Activated naive CD8-positive, alpha-beta T cell treated with anti-CD3 and anti-CD28 coated beads, Interleukin-2, amount 50 U/mL, for 16 hours (primary cell): ENCODE data around the gene MAPK8IP1.
"Not testable (repeated sequence)": the region's sequence is repeated elsewhere in the genome, so short reads cannot be mapped to it uniquely, and the experiment has no call there.

ENCODE experiments used
- DNase-seq: peaks from one replicate; pipeline ENCODE4 v3.0.0-alpha.2; 2020; ENCODE audit warnings: low read depth, low spot score

Gene MAPK8IP1

GRCh38 chr11:45889966-45890365 is 4.5 kb downstream of the MAPK8IP1 start:
- DNase-seq = no peak

DNA sequence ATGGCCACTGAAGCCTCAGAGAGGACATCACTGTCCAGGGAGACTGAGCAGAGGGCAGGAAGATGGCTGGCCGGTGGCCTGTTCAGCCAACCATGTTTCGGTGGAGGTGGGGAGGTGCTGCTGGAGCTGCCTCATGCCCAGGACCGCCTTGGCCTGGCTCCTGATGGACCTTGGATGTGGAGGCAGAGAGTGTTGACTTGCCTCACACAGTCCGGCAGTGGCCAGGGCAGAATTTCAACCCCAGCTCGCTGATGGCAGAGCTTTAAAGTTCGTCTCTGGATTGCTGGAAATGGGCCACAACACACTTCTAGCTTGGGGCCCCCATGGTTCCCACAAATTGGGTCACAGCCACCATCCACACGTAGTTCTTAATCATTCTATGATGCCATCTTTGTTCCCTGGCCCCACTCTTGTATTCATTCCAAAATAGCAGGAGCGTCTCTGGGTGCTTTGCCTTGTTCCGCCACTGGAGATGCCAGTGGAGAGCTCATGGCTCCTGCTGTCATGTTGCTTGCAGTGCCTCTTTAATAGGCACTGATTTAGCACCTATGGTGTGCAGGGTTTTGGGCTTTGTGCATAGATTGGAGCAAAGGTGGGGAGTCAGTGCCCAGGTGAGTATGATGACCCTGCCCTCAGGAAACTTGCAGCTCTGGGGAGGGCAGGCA is 5.6 kb downstream of the MAPK8IP1 start:
- no peak for DNase-seq

- no peak for DNase-seq
Measured at GRCh38 chr11:45892856-45893255, 7.4 kb downstream of the MAPK8IP1 start.

GRCh38 chr11:45894555-45895247 is 9.2 kb downstream of the MAPK8IP1 start:
- no peak for DNase-seq

DNA sequence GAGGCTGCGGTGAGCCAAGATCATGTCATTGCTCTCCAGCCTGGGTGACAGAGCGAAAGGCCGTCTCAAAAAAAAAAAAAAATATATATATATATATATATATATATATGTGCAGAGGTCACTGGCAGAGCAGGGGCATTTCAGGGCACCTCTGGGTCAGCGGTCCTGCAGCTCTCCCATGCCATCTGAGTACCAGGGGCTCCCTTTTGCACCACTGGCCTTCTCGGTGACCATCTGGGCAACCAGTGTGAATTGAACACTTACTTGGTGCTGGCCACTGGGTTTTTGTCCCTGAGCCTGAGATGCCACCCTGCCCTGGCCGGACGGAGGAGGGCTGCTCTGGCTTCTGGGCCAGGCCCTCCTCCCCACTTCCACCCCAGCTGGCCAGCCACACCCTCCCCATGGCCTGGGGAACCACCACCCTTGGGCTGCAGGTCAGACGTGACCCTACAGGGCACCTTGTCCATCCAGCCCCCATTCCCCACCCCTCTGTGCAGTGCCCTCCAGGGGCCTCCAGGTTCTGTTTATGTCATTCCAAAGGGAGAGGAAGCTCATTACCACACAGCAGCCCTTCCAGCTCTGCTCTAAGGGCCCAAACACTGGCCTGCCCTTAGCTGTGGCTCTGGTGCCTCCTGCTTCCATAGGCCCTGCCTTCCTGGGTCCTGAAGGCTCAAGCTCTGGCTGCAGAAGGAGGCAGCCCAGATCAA is 10.3 kb downstream of the MAPK8IP1 start:
- DNase-seq = no peak

DNA sequence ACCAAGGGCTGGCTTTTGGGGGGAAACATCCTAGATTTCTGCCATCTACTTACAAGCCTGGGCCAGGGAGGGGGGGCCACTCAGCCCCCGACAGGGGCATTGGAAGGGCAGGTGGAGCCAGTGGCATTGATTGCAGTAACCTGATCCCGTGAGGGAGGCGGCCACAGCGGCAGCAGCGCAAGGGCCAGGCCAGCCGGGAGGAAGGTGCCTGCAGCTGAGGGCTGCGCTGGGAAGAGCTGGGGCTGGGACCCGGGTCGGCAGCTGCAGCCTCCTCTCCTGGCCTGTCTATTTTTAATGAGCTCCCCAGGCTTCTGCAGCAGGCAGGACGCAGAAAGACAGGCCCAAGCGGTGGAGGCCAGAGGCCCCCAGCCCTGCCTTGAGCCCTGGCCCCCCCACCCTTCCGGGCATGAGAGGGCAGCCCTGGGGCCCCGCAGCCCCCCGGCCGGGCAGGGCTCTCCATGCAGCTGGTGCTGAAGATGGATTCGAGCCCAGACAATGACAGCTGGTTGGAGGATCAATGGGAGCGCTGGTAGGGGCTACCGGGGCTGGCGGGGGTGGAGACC is 11.1 kb downstream of the MAPK8IP1 start:
- DNase-seq = no peak

DNA sequence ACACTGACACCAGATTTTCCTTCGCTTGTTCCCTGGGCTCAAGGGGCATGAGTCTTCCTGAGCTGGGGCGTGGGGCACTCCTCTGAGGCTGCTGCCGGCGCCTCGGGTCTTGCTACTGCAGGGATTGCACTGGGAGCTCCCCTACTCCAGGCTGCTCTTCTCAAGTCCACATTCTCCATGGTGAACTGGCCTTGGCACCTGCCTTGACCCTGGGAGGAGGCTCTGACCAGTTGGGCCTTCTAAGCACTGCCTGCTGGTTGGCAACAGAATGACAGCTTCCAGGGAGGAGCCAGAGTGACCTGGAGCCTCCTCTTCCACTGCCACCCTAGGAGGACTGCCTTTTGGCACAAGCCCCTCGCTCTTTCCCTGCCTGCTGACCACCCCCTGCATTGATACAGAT is 12.1 kb downstream of the MAPK8IP1 start:
- no peak for DNase-seq

DNA sequence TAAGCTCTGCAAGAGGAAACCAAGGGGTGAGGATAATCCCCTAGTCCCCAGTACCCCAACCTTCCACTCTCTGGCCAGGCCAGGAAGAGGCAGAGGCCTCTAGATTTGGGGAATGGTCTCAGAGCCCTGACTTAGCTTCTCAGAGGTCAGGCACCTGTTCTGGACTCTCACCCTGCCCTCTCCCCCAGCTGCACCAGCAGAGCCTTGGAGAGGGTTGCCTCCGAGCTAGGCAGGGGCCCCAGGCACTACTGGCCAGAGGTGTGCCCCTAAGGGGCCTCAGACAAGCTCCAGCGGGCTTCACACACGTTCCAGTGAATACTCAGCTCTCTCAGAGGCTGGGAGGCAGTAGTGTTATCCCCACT is 13.6 kb downstream of the MAPK8IP1 start:
- no peak for DNase-seq

- DNase-seq = peak; percentile 42
Measured at GRCh38 chr11:45899448-45900174, 14.2 kb downstream of the MAPK8IP1 start.

DNA sequence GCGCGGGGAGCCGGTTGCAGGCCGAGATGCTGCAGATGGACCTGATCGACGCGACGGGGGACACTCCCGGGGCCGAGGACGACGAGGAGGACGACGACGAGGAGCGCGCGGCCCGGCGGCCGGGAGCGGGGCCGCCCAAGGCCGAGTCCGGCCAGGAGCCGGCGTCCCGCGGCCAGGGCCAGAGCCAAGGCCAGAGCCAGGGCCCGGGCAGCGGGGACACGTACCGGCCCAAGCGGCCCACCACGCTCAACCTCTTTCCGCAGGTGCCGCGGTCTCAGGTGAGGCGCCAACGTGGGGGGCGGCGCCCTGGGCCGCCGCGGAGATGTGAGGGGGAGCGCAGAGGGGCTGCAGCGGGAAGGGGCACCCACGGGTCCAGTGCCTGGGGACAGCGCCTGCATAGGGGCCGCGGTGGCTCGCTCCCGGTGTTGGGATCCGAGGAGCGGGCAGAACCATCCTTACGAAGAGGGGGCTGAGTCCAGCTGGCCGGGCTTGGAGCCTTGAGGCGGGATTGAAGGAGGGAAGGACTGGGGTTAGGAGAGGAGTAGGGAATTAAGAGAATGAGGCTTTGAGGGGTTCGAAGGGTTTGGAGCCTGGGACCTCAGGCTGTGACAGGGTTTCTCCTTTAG is 14.8 kb downstream of the MAPK8IP1 start:
- DNase-seq = not testable (repeated sequence)

DNA sequence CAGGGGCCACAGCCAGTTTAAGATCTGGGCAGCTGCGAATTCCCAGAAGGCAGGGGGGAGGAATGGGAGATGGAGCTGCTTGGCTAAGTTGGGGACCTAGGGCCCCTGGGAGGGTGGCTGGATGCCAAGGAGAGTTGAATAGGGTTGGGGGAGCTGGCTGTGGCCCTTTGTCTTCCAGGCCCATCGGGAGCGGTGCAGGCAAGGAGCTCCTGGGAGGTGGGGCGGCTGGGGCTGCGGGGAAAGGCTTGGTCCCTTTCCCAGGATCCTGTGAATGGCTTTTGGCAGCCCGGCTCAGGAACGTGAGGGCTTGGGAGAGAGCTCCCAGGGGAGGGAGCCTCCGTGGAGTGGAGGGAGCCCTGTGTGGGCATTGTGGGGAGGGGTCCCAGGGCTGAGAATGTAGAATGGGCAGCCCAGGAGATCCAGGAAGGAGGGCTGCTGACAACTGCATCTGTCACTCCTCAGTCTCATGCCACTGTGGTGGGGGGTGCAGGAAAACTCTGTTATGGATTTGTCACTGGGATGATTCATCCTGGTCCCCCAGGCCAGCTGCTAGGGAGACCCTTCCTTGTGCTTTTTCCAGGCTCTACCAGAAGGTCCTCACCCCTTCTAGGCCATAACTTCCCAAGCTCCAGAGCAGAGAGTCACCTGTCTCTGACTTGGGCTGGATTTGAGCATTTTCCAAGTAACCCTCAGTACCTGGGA is 15.6 kb downstream of the MAPK8IP1 start:
- DNase-seq = no peak

DNA sequence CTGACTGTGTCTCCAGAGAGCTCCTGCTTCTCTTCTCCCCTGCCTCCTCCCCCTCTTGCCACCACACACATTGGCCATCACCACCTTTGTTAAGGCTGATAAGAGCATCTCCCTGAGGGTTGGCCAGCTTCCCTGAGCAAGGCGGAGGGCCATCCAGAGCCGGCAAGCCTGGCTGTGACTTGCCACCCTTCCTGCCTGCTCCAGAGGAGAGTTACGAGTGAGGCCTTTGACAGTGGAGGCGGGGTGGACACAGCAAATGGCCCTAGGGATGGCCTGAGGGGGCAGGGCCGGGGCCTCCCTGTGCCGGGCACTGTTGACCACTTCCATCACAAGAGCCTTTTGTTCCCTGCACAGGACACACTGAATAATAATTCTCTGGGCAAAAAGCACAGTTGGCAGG is 16.2 kb downstream of the MAPK8IP1 start:
- no peak for DNase-seq

GRCh38 chr11:45902452-45903380 is 17.3 kb downstream of the MAPK8IP1 start:
- no peak for DNase-seq

GRCh38 chr11:45904309-45904915 is 19.0 kb downstream of the MAPK8IP1 start:
- DNase-seq = no peak

DNA sequence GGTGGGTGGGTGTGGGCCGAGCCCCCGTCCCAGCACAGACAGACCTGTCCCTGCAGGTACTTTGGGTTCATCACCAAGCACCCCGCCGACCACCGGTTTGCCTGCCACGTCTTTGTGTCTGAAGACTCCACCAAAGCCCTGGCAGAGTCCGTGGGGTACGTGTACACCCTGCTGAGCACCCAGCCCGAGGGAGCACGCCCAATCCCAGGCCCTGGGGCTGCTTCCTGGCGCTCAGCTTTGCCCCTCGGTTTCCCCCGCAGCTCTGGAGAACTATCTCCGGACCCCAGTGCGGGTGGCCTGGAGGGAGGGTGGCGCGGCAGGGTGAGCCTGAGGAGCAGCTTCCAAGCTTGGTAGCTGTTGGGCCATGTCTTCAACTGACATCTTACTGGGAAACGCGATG is 19.6 kb downstream of the MAPK8IP1 start:
- no peak for DNase-seq

DNA sequence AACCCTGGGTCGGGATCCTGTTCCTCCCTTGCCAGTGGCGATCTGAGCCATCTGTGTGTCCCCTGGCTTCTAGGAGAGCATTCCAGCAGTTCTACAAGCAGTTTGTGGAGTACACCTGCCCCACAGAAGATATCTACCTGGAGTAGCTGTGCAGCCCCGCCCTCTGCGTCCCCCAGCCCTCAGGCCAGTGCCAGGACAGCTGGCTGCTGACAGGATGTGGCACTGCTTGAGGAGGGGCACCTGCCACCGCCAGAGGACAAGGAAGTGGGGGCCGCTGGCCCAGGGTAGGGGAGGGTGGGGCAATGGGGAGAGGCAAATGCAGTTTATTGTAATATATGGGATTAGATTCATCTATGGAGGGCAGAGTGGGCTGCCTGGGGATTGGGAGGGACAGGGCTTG is 20.1 kb downstream of the MAPK8IP1 start:
- not testable (repeated sequence) for DNase-seq

GRCh38 chr11:45906096-45906682 is 20.7 kb downstream of the MAPK8IP1 start:
- no peak for DNase-seq

- DNase-seq = no peak
Measured at GRCh38 chr11:45906965-45907611, 21.6 kb downstream of the MAPK8IP1 start, which contains the start of gene FREY1. Gene FREY1 (minus strand): TSS chr11:45907271. CDS start chr11:45907245, 26 bp downstream.
